ENCODE results near the gene TBKBP1. TPM values are rescaled to one million over a fixed set of nuclear protein-coding genes. Genes with fewer than 3 reads are reported as not detected.

The TBKBP1 gene
- total RNA-seq, 4 donors from 2014 or later: 2.4 to 14.7 (median 5.0) TPM

- TF ChIP-seq, protein P1, sequence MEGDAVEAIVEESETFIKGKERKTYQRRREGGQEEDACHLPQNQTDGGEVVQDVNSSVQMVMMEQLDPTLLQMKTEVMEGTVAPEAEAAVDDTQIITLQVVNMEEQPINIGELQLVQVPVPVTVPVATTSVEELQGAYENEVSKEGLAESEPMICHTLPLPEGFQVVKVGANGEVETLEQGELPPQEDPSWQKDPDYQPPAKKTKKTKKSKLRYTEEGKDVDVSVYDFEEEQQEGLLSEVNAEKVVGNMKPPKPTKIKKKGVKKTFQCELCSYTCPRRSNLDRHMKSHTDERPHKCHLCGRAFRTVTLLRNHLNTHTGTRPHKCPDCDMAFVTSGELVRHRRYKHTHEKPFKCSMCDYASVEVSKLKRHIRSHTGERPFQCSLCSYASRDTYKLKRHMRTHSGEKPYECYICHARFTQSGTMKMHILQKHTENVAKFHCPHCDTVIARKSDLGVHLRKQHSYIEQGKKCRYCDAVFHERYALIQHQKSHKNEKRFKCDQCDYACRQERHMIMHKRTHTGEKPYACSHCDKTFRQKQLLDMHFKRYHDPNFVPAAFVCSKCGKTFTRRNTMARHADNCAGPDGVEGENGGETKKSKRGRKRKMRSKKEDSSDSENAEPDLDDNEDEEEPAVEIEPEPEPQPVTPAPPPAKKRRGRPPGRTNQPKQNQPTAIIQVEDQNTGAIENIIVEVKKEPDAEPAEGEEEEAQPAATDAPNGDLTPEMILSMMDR (IDR thresholded peaks at IDR 0.05; ENCODE audit: low read depth): no peak
These were observed 27.8 kb downstream of the TBKBP1 start for GRCh38 chr17:47721725-47722124.

DNA sequence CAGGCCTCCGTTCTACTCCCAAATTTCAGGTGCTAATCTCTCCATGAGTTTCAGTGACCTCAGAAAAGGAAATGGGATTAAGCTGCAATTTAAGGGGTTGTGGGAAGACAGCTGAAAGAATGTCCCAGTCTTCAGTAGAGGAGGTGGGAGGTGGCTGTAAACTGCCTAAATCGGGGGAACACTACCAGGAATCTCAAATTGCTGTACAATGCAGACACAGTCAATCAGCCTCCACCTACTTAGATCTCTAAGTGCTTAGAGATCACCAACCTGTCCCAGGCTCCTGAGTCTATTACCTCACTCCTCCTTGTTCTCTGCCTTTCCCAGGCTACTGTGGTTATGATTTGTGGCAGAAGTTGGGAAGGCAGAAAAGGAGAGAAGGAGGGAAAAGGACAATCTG lies 30.7 kb downstream of the TBKBP1 start:
- TF ChIP-seq, protein P1 (IDR thresholded peaks at IDR 0.05; ENCODE audit: low read depth): no peak

- TF ChIP-seq, protein P1 (IDR thresholded peaks at IDR 0.05; ENCODE audit: low read depth): no peak
These were observed 31.6 kb downstream of the TBKBP1 start for GRCh38 chr17:47725446-47726111.

- TF ChIP-seq, protein P1 (IDR thresholded peaks at IDR 0.05; ENCODE audit: low read depth): no peak
These were observed 33.1 kb downstream of the TBKBP1 start for GRCh38 chr17:47726796-47727703.

DNA sequence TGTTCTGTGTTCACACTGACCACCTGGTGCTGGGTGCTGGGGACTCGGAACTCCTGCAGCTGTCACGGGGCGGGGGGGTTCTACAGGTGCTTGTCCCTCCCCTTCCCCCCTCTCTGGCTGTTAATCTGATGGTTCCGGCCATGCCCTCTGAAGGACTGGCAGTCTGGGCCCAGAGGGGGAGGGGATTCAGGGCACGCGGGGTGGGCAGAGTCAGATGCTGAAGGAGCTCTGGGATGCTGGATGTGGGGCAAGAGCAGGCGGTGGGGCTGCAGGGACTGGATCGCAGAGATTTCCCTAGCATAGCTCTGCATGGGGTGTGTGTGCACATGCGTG lies 33.7 kb downstream of the TBKBP1 start:
- TF ChIP-seq, protein P1 (IDR thresholded peaks at IDR 0.05; ENCODE audit: low read depth): no peak

DNA sequence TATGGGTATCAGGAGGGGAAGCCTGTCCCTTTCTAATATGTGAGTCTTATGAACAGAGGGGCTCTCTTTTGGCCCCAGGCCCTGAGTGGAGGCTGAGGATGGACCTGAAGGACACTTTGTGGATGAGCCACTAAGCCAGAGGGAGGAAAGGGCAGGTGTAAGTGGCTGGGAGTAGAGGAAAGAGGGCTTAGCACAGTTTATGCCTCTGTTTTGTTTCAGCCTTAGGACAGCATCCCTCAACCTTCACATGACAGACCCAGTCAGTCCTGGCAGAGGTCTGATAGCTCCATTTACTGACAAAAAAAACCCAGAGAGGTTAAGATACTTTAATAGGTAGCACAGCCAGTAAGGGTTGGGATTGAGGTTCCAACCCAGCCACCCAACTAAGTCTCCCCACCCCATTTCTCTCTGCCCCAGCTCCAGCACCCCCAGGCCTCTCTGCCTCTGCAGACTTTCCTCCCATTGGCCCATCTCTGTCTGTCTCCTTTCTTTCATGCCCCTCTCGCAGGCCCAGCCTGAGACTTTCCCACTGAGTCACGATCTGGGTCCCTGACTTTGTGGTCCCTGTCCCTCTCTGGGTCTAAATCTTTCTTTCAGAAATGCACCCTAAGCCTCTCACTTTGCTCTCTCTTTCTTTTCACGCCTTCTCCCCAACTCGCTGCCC lies 34.4 kb downstream of the TBKBP1 start:
- TF ChIP-seq, protein P1 (IDR thresholded peaks at IDR 0.05; ENCODE audit: low read depth): no peak

GRCh38 chr17:47729476-47729875 lies 35.5 kb downstream of the TBKBP1 start:
- TF ChIP-seq, protein P1 (IDR thresholded peaks at IDR 0.05; ENCODE audit: low read depth): no peak

Measured in subcutaneous adipose tissue (tissue), 4 donors.